ENCODE results near the gene IGLON5.

IGLON5 gene

GRCh38 chr19:51364200-51365106, 53.0 kb downstream of the IGLON5 start:
- DNase-seq (ENCODE audit: low read depth in 2 of 2), result no peak

GRCh38 chr19:51365211-51365964, 53.9 kb downstream of the IGLON5 start:
- no peak for DNase-seq (ENCODE audit: low read depth in 2 of 2)

- DNase-seq (ENCODE audit: low read depth in 2 of 2), result no peak
Measured at GRCh38 chr19:51365965-51366388, 54.5 kb downstream of the IGLON5 start, which contains the start of gene ETFB. ETFB (minus strand) TSS chr19:51366388; CDS start chr19:51366326, 62 bp downstream.

- DNase-seq (ENCODE audit: low read depth in 2 of 2), result peak; percentile 90 to 96
Measured at GRCh38 chr19:51366389-51367254, 55.2 kb downstream of the IGLON5 start.

- no peak for DNase-seq (ENCODE audit: low read depth in 2 of 2)
Measured at GRCh38 chr19:51367255-51367564, 55.8 kb downstream of the IGLON5 start.

- peak; percentile 97 to 99 for DNase-seq (ENCODE audit: low read depth in 2 of 2)
Measured at GRCh38 chr19:51367565-51368365, 56.3 kb downstream of the IGLON5 start.

- DNase-seq (ENCODE audit: low read depth in 2 of 2), result no peak
Measured at GRCh38 chr19:51368366-51369282, 57.2 kb downstream of the IGLON5 start, which contains the start of gene CLDND2. CLDND2 (minus strand) TSS chr19:51369003; CDS start chr19:51368577, 426 bp downstream.

- no peak for DNase-seq (ENCODE audit: low read depth in 2 of 2)
Measured at GRCh38 chr19:51370230-51370629, 58.8 kb downstream of the IGLON5 start.

GRCh38 chr19:51371186-51371690, 59.8 kb downstream of the IGLON5 start:
- DNase-seq (ENCODE audit: low read depth in 2 of 2), result no peak

- no peak for DNase-seq (ENCODE audit: low read depth in 2 of 2)
Measured at GRCh38 chr19:51372021-51372648, 60.7 kb downstream of the IGLON5 start.

- DNase-seq (ENCODE audit: low read depth in 2 of 2), result peak; percentile 56 to 76
Measured at GRCh38 chr19:51372649-51373504, 61.4 kb downstream of the IGLON5 start, which contains the start of gene NKG7. NKG7 (minus strand) TSS chr19:51372654; CDS start chr19:51372535, 119 bp downstream.

- DNase-seq (ENCODE audit: low read depth in 2 of 2), result peak in 1 of 2 experiments; percentile 60
Measured at GRCh38 chr19:51375504-51376221, 64.2 kb downstream of the IGLON5 start.

GRCh38 chr19:51377422-51377821, 66.0 kb downstream of the IGLON5 start:
- DNase-seq (ENCODE audit: low read depth in 2 of 2), result no peak

GRCh38 chr19:51380379-51380778, 68.9 kb downstream of the IGLON5 start:
- DNase-seq (ENCODE audit: low read depth in 2 of 2), result no peak
